SJCRH30 (cell line): ENCODE measurements around the gene RFPL2. TPM values are rescaled to one million over a fixed set of nuclear protein-coding genes. Genes with fewer than 3 reads are reported as not detected.
"Not testable (repeated sequence)": the region's sequence is repeated elsewhere in the genome, so short reads cannot be mapped to it uniquely, and the experiment has no call there.

Source experiments
- DNase-seq, 2 experiments: peaks; one replicate each; pipeline ENCODE4 v3.0.0-alpha.2; 2015 to 2020
- H3K27ac ChIP-seq: fragments of 250-450 bp; sonication (Bioruptor Pico); 2 replicates; pipeline ENCODE4 v1.5.1; 2020; ENCODE audit warnings: mild to moderate bottlenecking, moderate library complexity
- H3K27me3 ChIP-seq: fragments of 250-450 bp; sonication (Bioruptor Pico); 2 replicates; pipeline ENCODE4 v1.5.1; 2020; ENCODE audit warnings: mild to moderate bottlenecking, moderate library complexity
- H3K36me3 ChIP-seq: fragments of 250-450 bp; sonication (Bioruptor Pico); 2 replicates; pipeline ENCODE4 v1.5.1; 2020; ENCODE audit warnings: mild to moderate bottlenecking, moderate library complexity
- H3K4me1 ChIP-seq: fragments of 250-450 bp; sonication (Bioruptor Pico); 2 replicates; pipeline ENCODE4 v1.5.1; 2020; ENCODE audit warnings: mild to moderate bottlenecking, moderate library complexity
- H3K4me3 ChIP-seq: fragments of 250-450 bp; sonication (Bioruptor Pico); 2 replicates; pipeline ENCODE4 v1.5.1; 2020; ENCODE audit warnings: mild to moderate bottlenecking, moderate library complexity
- H3K9me3 ChIP-seq: fragments of 250-450 bp; sonication (Bioruptor Pico); replicated peaks from 2 replicates; pipeline ENCODE4 v1.5.1; 2020; ENCODE audit warnings: mild to moderate bottlenecking, moderate library complexity
- total RNA-seq: library from RNA; depleted of rRNA; stranded (reverse); fragments of >200 nt; shearing (Covaris generic); gene quantifications from 2 replicates; pipeline ENCODE4 v1.2.3, GENCODE V29; 2014

Gene RFPL2
- total RNA-seq, 1 experiment from 2014 or later = not detected

GRCh38 chr22:32199341-32199740, 5.5 kb downstream of the RFPL2 start:
- Histone ChIP-seq H3K27me3 (no peaks in the 10 kb centered on the region), H3K9me3 (no peaks in the 10 kb centered on the region)

GRCh38 chr22:32197553-32198226, 7.2 kb downstream of the RFPL2 start:
- not testable (repeated sequence) for H3K4me3 ChIP-seq, H3K27me3 ChIP-seq, H3K4me1 ChIP-seq, H3K27ac ChIP-seq, H3K36me3 ChIP-seq, H3K9me3 ChIP-seq, DNase-seq

More at GRCh38 chr22:32199341-32199740, 5.5 kb downstream of the RFPL2 start:
- no peak overlapping the region for H3K27ac ChIP-seq
- no peaks in the 10 kb centered on the region for H3K36me3 ChIP-seq
- H3K4me1 ChIP-seq = no peaks in the 10 kb centered on the region
- DNase-seq = no peak
- no peak overlapping the region for H3K4me3 ChIP-seq

- DNase-seq, H3K9me3 ChIP-seq, H3K4me3 ChIP-seq, H3K27ac ChIP-seq, H3K36me3 ChIP-seq, H3K27me3 ChIP-seq, H3K4me1 ChIP-seq: not testable (repeated sequence)
These were observed 9.0 kb downstream of the RFPL2 start for GRCh38 chr22:32195900-32196299.

DNA sequence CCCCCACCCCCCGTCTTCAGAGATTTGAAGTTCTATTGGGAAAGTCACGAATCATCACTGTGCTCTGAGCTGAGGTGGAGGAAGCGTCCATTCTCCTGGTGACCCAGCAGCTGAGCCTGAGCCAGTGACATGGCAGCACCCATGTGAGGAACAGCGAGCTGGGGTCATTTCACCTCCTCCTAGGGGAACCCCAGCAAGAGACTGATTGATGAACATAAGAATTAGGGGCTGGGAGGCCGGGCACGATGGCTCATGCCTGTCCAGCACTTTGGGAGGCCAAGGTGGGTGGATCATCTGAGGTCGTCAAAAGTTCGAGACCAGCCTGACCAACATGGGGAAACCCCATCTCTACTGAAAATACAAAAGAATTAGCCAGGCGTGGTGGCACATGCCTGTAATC, 11.5 kb downstream of the RFPL2 start:
- not testable (repeated sequence) for H3K4me3 ChIP-seq, DNase-seq, H3K36me3 ChIP-seq, H3K27ac ChIP-seq, H3K27me3 ChIP-seq, H3K9me3 ChIP-seq, H3K4me1 ChIP-seq

- not testable (repeated sequence) for DNase-seq, H3K4me3 ChIP-seq, H3K36me3 ChIP-seq, H3K27me3 ChIP-seq, H3K27ac ChIP-seq, H3K9me3 ChIP-seq, H3K4me1 ChIP-seq
These were observed 13.9 kb downstream of the RFPL2 start for GRCh38 chr22:32191021-32191420.

DNA sequence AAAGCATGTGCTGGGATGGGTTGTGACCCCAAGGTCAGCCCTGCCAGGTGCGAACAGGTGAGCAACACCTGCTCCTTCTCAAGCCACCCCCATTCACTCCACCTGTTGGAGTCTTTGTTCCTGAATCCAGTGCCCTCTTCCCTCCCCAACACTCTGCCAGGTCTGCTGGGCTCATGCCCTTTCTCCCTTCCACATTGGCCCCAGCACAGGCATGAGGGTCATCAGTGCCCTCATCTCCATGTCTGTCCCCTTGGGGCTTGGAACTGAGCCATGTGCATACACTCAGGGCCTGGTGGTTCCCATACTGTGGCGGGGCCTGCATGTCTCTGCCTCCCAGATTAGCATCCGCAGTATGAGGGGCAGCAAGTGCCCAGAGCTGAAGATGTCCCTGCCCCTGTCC, 19.1 kb downstream of the RFPL2 start:
- H3K36me3 ChIP-seq = no peaks in the 10 kb centered on the region
- no peak overlapping the region for H3K27ac ChIP-seq
- DNase-seq = no peak
- no peak overlapping the region for H3K4me3 ChIP-seq
- no peaks in the 10 kb centered on the region for H3K27me3 ChIP-seq
- H3K4me1 ChIP-seq = no peaks in the 10 kb centered on the region
- H3K9me3 ChIP-seq = no peaks in the 10 kb centered on the region

GRCh38 chr22:32183625-32184024, 21.2 kb downstream of the RFPL2 start:
- H3K4me1 ChIP-seq = no peaks in the 10 kb centered on the region
- no peaks in the 10 kb centered on the region for H3K27me3 ChIP-seq
- DNase-seq = no peak
- no peaks in the 10 kb centered on the region for H3K9me3 ChIP-seq
- H3K4me3 ChIP-seq = no peak overlapping the region
- no peak overlapping the region for H3K27ac ChIP-seq
- no peaks in the 10 kb centered on the region for H3K36me3 ChIP-seq

GRCh38 chr22:32181043-32181442, 23.8 kb downstream of the RFPL2 start:
- no peak overlapping the region for H3K4me3 ChIP-seq
- H3K27me3 ChIP-seq = no peaks in the 10 kb centered on the region
- H3K9me3 ChIP-seq = no peaks in the 10 kb centered on the region
- H3K27ac ChIP-seq = no peak overlapping the region
- no peaks in the 10 kb centered on the region for H3K4me1 ChIP-seq
- no peaks in the 10 kb centered on the region for H3K36me3 ChIP-seq
- no peak for DNase-seq

DNA sequence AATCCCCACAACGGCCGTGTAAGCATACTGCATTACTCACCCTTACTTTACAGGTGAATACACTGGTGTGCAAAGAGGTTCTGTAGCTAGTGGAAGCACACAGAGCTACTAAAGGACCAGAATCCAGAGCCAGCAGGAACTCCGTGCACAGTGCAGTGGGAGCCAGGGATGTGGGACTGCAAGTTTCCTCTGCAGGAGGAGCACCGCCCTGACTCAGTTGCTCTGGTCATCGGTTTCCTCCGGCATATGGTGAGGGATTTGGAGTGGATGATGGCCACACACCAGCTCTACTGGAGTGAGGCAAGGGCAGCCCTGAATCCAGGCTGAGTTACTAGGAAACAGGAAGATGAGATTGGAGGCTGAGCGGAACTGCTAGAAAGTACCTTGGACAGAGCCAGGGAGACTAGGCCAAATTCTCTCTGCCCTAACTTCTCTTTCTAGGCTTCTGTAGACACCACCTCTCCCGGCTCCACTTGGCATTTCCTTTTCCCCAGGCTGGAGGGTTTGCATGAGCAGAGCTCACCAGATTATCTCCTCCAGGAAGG, 27.6 kb downstream of the RFPL2 start:
- no peak overlapping the region for H3K4me3 ChIP-seq
- H3K9me3 ChIP-seq = no peaks in the 10 kb centered on the region
- H3K27ac ChIP-seq = no peak overlapping the region
- DNase-seq = no peak
- no peaks in the 10 kb centered on the region for H3K4me1 ChIP-seq
- H3K27me3 ChIP-seq = no peaks in the 10 kb centered on the region
- H3K36me3 ChIP-seq = no peaks in the 10 kb centered on the region

DNA sequence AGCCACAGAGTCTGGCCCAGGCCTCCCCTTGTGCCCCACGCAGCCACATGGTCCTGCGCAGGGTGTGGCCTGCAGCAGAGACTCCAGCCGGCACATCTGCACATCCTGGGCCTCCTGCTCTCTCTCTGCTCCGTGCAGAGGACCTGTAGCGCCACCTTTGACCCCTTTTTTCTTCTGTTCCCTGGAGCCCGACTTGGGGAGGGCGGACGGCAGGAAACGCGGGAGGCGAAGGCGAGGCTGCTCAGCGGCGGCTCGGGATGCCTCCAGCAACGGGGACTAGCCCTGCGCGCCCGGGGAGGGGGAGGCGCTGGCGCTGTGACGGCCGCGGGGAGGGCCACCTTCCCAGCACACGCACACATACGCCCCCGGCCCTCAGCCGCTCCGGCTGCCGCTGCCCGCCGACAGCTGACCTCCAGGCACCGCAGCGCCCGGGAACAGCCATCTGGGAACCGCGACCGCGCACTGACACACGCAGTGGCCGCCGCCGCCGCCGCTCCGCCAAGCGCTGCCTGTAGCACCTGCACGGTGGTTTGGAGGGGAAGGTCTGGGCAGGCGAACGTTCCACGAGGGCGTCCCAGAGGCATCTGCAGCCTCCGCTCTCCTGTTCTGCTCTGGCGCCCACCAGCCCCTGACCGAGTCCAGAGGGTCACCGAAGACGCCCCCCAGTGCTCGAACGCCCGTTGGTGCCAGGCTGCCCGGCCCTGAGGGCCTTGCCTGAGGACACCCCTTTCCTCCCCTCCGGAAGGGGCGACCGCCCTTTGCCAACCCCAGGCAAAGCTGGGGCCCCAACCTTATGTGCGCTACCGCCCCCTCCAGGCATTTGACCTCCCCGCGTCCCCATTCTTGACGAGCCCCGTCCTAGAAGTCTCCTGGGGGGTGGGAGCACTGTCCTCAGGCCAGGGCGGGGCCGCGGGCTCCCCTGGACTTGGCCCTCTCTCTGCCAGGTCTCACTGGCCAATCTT, 28.9 kb downstream of the RFPL2 start:
- Histone ChIP-seq H3K36me3 (no peaks in the 10 kb centered on the region), H3K27ac (no peak overlapping the region), H3K27me3 (no peaks in the 10 kb centered on the region), H3K4me3 (no peak overlapping the region), H3K9me3 (no peaks in the 10 kb centered on the region), H3K4me1 (no peaks in the 10 kb centered on the region)
- no peak for DNase-seq

GRCh38 chr22:32175115-32175514, 29.8 kb downstream of the RFPL2 start:
- Histone ChIP-seq H3K4me3 (no peak overlapping the region), H3K27me3 (no peaks in the 10 kb centered on the region), H3K36me3 (no peaks in the 10 kb centered on the region), H3K4me1 (no peaks in the 10 kb centered on the region), H3K27ac (no peak overlapping the region), H3K9me3 (no peaks in the 10 kb centered on the region)
- no peak for DNase-seq

DNA sequence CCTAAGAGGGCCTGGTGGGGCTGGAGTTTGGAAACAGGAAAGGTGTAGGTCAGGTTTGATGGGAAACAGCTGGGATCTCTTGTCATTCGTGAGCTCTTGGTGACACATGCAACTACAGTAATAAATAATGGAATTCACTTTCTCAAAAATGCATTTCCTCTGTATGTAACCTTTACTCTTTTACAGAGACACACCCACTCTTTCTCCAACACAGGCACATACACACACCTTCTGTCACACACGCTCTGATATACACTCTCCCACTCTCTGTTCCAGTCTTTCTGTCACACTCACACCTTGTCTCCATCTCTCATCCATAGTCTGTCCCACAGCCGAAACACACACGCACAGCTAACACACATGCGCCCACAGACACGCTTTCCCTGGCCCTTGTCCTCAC, 39.2 kb downstream of the RFPL2 start:
- no peak overlapping the region for H3K27ac ChIP-seq
- H3K36me3 ChIP-seq = no peaks in the 10 kb centered on the region
- no peaks in the 10 kb centered on the region for H3K4me1 ChIP-seq
- DNase-seq = no peak
- H3K9me3 ChIP-seq = no peaks in the 10 kb centered on the region
- no peaks in the 10 kb centered on the region for H3K27me3 ChIP-seq
- no peak overlapping the region for H3K4me3 ChIP-seq

- Histone ChIP-seq H3K27ac (no peak overlapping the region), H3K27me3 (no peaks in the 10 kb centered on the region), H3K9me3 (no peaks in the 10 kb centered on the region), H3K4me3 (no peak overlapping the region), H3K36me3 (no peaks in the 10 kb centered on the region), H3K4me1 (no peaks in the 10 kb centered on the region)
- no peak for DNase-seq
These were observed 40.6 kb downstream of the RFPL2 start for GRCh38 chr22:32164075-32164860.

DNA sequence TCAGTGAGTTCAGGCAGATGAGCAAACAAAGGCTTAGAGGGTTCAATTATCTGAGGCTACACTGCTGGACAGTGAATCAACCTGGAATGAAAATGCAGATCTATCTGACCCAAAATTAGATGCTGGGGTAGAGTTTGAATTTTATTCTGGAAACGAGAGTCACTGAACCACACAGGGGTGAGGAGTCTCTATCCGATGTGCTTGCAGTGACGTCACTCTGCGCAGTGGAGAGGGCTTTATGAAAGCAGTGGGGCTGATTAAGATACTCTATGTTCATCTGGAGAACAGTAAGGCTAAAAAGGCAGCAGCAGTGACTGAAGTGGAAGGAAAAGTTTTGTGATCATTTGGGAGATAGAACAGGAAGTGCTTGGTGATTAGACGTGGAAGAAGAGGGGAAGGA, 44.5 kb downstream of the RFPL2 start:
- H3K27ac ChIP-seq, H3K27me3 ChIP-seq, H3K4me1 ChIP-seq, H3K4me3 ChIP-seq, H3K9me3 ChIP-seq, H3K36me3 ChIP-seq, DNase-seq: not testable (repeated sequence)
